ENCODE results near the gene XPOT. TPM values are rescaled to one million over a fixed set of nuclear protein-coding genes. Genes with fewer than 3 reads are reported as not detected.

XPOT gene
- polyA plus RNA-seq, 1 donor from 2014 or later = 50.8 TPM

- H3K27me3 ChIP-seq (ENCODE audit: insufficient read depth, low read depth, low read length) = no peaks in the 10 kb centered on the region
- no peaks in the 10 kb centered on the region for H3K9me3 ChIP-seq (ENCODE audit: low read length)
- H3K27ac ChIP-seq (ENCODE audit: low read length) = no peak overlapping the region
- H3K4me2 ChIP-seq (ENCODE audit: low read length) = no peak overlapping the region
- H3F3A ChIP-seq (ENCODE audit: insufficient read depth, low read length, poor library complexity, severe bottlenecking) = no peaks in the 10 kb centered on the region
- no peak overlapping the region for H3K9ac ChIP-seq (ENCODE audit: low read length)
- no peak overlapping the region for H3K4me3 ChIP-seq (ENCODE audit: low read length)
- H2AFZ ChIP-seq (ENCODE audit: low read depth, low read length) = no peak overlapping the region
- H4K20me1 ChIP-seq (ENCODE audit: insufficient read depth) = no peaks in the 10 kb centered on the region
- no peaks in the 10 kb centered on the region for H3K79me2 ChIP-seq (replicated peaks; ENCODE audit: insufficient read depth, low read length)
- H3K9me2 ChIP-seq (ENCODE audit: insufficient read depth, low read length) = no peaks in the 10 kb centered on the region
- TF ChIP-seq TAF1 (IDR thresholded peaks at IDR 0.05; ENCODE audit: low read depth) = no peak
- TF ChIP-seq CTCF (IDR thresholded peaks at IDR 0.05; ENCODE audit: poor library complexity, severe bottlenecking) = no peak
- no peak for TF ChIP-seq EZH2 (IDR thresholded peaks at IDR 0.05; ENCODE audit: borderline replicate concordance, insufficient read depth, low read length, poor library complexity, severe bottlenecking)
- TF ChIP-seq REST (IDR thresholded peaks at IDR 0.05; ENCODE audit: borderline replicate concordance) = no peak
- no peak for TF ChIP-seq POLR2AphosphoS5 (IDR thresholded peaks at IDR 0.05)
- TF ChIP-seq MXI1 (conservative IDR thresholded peaks at IDR 0.05; ENCODE audit: poor library complexity, severe bottlenecking) = no peak
- TF ChIP-seq SMC3 (conservative IDR thresholded peaks at IDR 0.05; ENCODE audit: poor library complexity) = no peak
- no peak for TF ChIP-seq RAD21 (conservative IDR thresholded peaks at IDR 0.05)
- H3K36me3 ChIP-seq (ENCODE audit: insufficient read depth, low read length) = no peaks in the 10 kb centered on the region
These were observed 41.4 kb upstream of the XPOT start for GRCh38 chr12:64362721-64363305.

GRCh38 chr12:64383675-64384074 is 20.5 kb upstream of the XPOT start:
- Histone ChIP-seq H3K9ac (ENCODE audit: low read length) (no peak overlapping the region), H4K20me1 (ENCODE audit: insufficient read depth) (no peaks in the 10 kb centered on the region), H3K79me2 (replicated peaks; ENCODE audit: insufficient read depth, low read length) (no peaks in the 10 kb centered on the region), H3K9me2 (ENCODE audit: insufficient read depth, low read length) (no peaks in the 10 kb centered on the region), H3K4me3 (ENCODE audit: low read length) (no peak overlapping the region), H3K27ac (ENCODE audit: low read length) (no peak overlapping the region), H3F3A (ENCODE audit: insufficient read depth, low read length, poor library complexity, severe bottlenecking) (no peaks in the 10 kb centered on the region), H3K27me3 (ENCODE audit: insufficient read depth, low read depth, low read length) (no peaks in the 10 kb centered on the region), H3K9me3 (ENCODE audit: low read length) (no peaks in the 10 kb centered on the region), H2AFZ (ENCODE audit: low read depth, low read length) (no peak overlapping the region), H3K4me2 (ENCODE audit: low read length) (no peak overlapping the region), H3K36me3 (ENCODE audit: insufficient read depth, low read length) (no peaks in the 10 kb centered on the region)
- no peak for TF ChIP-seq SMC3 (conservative IDR thresholded peaks at IDR 0.05; ENCODE audit: poor library complexity)

- Histone ChIP-seq H3K4me3 (ENCODE audit: low read length) (no peak overlapping the region), H3K9ac (ENCODE audit: low read length) (no peak overlapping the region), H3K36me3 (ENCODE audit: insufficient read depth, low read length) (no peaks in the 10 kb centered on the region), H3K27me3 (ENCODE audit: insufficient read depth, low read depth, low read length) (no peaks in the 10 kb centered on the region), H3F3A (ENCODE audit: insufficient read depth, low read length, poor library complexity, severe bottlenecking) (no peaks in the 10 kb centered on the region), H2AFZ (ENCODE audit: low read depth, low read length) (no peak overlapping the region), H3K9me3 (ENCODE audit: low read length) (no peaks in the 10 kb centered on the region), H3K4me2 (ENCODE audit: low read length) (no peak overlapping the region), H3K27ac (ENCODE audit: low read length) (no peak overlapping the region), H3K79me2 (replicated peaks; ENCODE audit: insufficient read depth, low read length) (no peaks in the 10 kb centered on the region), H4K20me1 (ENCODE audit: insufficient read depth) (no peaks in the 10 kb centered on the region), H3K9me2 (ENCODE audit: insufficient read depth, low read length) (no peaks in the 10 kb centered on the region)
- TF ChIP-seq POLR2AphosphoS5 (IDR thresholded peaks at IDR 0.05) = no peak
- TF ChIP-seq SMC3 (conservative IDR thresholded peaks at IDR 0.05; ENCODE audit: poor library complexity) = no peak
- no peak for TF ChIP-seq REST (IDR thresholded peaks at IDR 0.05; ENCODE audit: borderline replicate concordance)
- no peak for TF ChIP-seq TAF1 (IDR thresholded peaks at IDR 0.05; ENCODE audit: low read depth)
- TF ChIP-seq EP300 (conservative IDR thresholded peaks at IDR 0.05; ENCODE audit: poor library complexity, severe bottlenecking) = no peak
- no peak for TF ChIP-seq RAD21 (conservative IDR thresholded peaks at IDR 0.05)
- no peak for TF ChIP-seq MXI1 (conservative IDR thresholded peaks at IDR 0.05; ENCODE audit: poor library complexity, severe bottlenecking)
These were observed 19.2 kb upstream of the XPOT start for GRCh38 chr12:64385019-64385418.

Data from neural cell (in vitro differentiated cells).